Measurements from ENCODE around the gene LDLRAP1. TPM values are rescaled to one million over a fixed set of nuclear protein-coding genes. Genes with fewer than 3 reads are reported as not detected.

LDLRAP1 gene
- total and polyA plus RNA-seq, 2 experiments from 2014 or later: 9.6 to 22.7 TPM

GRCh38 chr1:25609921-25610320, 66.5 kb downstream of the LDLRAP1 start:
- Mint-ChIP-seq H3K36me3 (ENCODE audit: low read depth) (no peaks in the 10 kb centered on the region), H3K27me3 (ENCODE audit: insufficient read depth, low read depth, poor library complexity) (no peaks in the 10 kb centered on the region), H3K4me3 (no peak overlapping the region), H3K9me3 (no peaks in the 10 kb centered on the region), H3K4me1 (no peaks in the 10 kb centered on the region), H3K27ac (no peak overlapping the region)
- H3K36me3 ChIP-seq (ENCODE audit: insufficient read depth): no peaks in the 10 kb centered on the region
- H3K4me3 ChIP-seq: no peak overlapping the region
- no peaks in the 10 kb centered on the region for H3K9me2 ChIP-seq (ENCODE audit: insufficient read depth)
- ATAC-seq (peak; percentile 65), DNase-seq (ENCODE audit: low spot score) (peak; percentile 66)
- no peak overlapping the region; the same call in 1 of the 2 replicates for H2AFZ ChIP-seq
- no peak overlapping the region for H3K27ac ChIP-seq (ENCODE audit: low read depth)
- no peaks in the 10 kb centered on the region for H3F3A ChIP-seq (replicated peaks; ENCODE audit: low read depth)
- TF ChIP-seq POLR2AphosphoS5 (IDR thresholded peaks at IDR 0.05; ENCODE audit: low read depth): no peak
- TF ChIP-seq REST (IDR thresholded peaks at IDR 0.05; ENCODE audit: unreplicated experiment): no peak
- no peak for TF ChIP-seq CTCF (conservative IDR thresholded peaks at IDR 0.05; ENCODE audit: low read depth in 2 of 2)
- no peak for TF ChIP-seq ETS1 (IDR thresholded peaks at IDR 0.05)
- TF ChIP-seq NANOG (IDR thresholded peaks at IDR 0.05; ENCODE audit: borderline replicate concordance): no peak
- no peak for TF ChIP-seq JUNB (IDR thresholded peaks at IDR 0.05; ENCODE audit: unreplicated experiment)
- no peak for TF ChIP-seq EZH2phosphoT487 (IDR thresholded peaks at IDR 0.05; ENCODE audit: unreplicated experiment)
- TF ChIP-seq ZNF114 (CRISPR knock-in tag; IDR thresholded peaks at IDR 0.05): no peak
- TF ChIP-seq STAT1 (IDR thresholded peaks at IDR 0.05; ENCODE audit: unreplicated experiment): no peak
- TF ChIP-seq CREB1 (CRISPR knock-in tag; IDR thresholded peaks at IDR 0.05; ENCODE audit: low read depth): no peak
- TF ChIP-seq ZNF462 (CRISPR knock-in tag; IDR thresholded peaks at IDR 0.05): no peak
- TF ChIP-seq ZNF331 (CRISPR knock-in tag; IDR thresholded peaks at IDR 0.05; ENCODE audit: low read depth): no peak
- TF ChIP-seq EZH2 (IDR thresholded peaks at IDR 0.05; ENCODE audit: low read depth, unreplicated experiment): no peak
- H3K27me3 ChIP-seq (ENCODE audit: insufficient read depth): no peaks in the 10 kb centered on the region
- no peaks in the 10 kb centered on the region for H4K20me1 ChIP-seq (replicated peaks; ENCODE audit: insufficient read depth)
- no peaks in the 10 kb centered on the region for H3K4me1 ChIP-seq (ENCODE audit: insufficient read depth)
- no peaks in the 10 kb centered on the region for H3K79me2 ChIP-seq (replicated peaks; ENCODE audit: insufficient read depth)
- no peak overlapping the region for H3K4me2 ChIP-seq

All from GM23338 (cell line).